GM20431 (cell line): ENCODE measurements around the gene KRTAP3-2.

Experiments used
- in situ Hi-C: fragments of 300-500 bp; cut with MseI, MboI; formaldehyde crosslinking; loops from one replicate; pipeline ENCODE4 v1.15.0; 2020; ENCODE audit warnings: low sequenced_read_pairs; ENCODE audit not compliant: unreplicated experiment

The KRTAP3-2 gene

DNA sequence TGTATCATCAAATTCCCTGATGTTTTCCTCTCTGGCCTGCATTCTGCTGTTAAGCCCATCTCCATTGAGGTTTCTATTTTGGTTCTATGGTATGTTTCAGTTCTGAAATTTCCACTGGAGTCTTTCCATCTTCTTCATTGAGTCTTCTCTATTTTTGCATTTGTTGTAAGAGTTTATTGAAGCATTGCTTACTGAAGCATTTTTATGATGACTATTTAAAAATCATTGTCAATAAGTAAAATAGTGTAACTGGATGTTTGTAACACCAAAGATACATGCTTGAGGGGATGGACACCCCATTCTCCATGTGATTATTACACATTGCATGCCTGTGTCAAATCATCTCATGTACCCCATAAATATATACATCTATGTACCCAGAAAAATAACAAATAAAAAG, 24.2 kb downstream of the KRTAP3-2 start:
- in situ Hi-C loops: no loop called here

GRCh38 chr17:40974366-40974765, 25.3 kb downstream of the KRTAP3-2 start:
- in situ Hi-C loops: no loop called here

DNA sequence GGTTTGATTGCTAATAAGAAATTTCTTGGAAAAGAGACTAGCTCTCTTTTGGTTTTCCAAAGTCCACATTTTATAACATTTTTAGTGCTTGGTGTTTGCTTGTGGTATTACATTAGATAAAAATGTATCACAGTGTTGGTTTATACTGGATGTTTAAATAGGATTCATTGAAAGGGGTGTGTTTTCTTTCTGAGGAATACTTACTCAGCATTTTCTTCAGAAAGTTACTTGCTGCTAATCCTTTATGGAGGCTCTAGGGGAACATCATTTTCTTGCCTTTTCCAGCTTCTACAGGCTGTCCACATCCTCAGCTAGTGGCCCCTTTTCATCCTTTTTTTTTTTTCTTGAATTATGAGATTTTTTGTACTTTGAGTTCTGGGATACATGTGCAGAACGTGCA, 32.1 kb downstream of the KRTAP3-2 start:
- in situ Hi-C loops: no loop called here

DNA sequence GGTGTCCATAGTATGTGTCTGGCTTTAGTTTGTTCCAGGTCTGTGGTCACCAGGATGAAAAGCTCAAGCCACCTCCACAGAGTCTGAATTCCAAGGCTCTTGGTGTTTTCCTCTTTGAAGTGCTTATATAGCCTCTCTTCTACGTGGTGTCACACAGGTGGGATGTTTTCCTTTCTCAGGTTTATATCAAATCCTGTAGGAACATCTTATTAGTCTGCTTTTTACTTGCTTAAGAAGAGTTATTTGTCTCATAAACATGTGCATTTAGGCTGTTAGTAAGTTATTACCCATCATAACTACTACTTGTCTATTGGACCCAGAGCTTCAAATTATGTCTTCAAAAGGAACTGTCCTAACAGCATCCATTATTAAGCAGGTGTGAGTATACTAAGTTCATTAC, 32.9 kb downstream of the KRTAP3-2 start, which contains the start of gene KRT39:
Gene KRT39, minus strand, starts transcription at position 101 of the 400 bp plus-strand sequence. Its CDS starts 92 bp downstream, at position 9.
- in situ Hi-C loops: no loop called here

DNA sequence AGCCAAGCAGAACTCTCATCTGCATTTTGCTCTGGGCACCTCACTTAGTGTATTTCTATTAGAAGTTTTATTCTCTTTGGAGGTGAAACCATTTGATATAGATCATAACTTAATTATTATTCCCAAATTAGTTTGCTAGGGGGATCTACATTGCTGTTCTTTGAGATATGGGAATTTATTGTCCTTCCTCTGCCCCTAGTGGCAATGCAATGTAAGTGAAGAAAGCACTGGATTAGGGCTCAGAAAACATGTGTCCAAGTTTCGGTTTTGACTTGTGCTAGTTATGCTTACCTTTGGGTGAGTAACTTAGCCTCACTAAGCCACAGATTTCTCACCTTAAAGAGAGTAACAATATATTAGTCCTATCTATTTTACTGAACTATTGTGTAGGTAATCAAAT, 35.9 kb downstream of the KRTAP3-2 start:
- in situ Hi-C loops: no loop called here

DNA sequence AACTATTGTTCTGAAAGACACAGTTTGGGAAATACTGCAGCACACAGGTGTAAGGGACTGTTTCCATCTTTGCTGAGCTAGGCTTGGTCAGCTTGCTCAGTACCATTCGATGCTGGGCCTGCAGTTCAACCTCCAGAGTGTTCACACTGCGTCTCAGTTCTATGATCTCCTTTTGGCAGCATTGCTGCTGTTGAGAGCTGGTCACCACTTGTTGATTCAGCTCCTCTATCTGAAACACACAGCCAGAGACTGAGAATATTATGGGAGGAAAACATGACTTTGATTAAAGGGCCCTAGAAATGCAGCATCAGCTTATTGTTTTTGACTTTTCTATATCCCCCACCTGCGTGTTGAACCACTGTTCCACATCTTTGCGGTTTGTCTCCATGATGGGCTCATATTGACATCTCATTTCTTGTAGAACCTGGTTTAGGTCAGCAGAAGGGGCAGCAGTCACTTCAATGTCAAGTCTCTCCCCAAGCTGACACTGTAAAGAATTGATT, 37.6 kb downstream of the KRTAP3-2 start:
- in situ Hi-C loops: no loop called here

DNA sequence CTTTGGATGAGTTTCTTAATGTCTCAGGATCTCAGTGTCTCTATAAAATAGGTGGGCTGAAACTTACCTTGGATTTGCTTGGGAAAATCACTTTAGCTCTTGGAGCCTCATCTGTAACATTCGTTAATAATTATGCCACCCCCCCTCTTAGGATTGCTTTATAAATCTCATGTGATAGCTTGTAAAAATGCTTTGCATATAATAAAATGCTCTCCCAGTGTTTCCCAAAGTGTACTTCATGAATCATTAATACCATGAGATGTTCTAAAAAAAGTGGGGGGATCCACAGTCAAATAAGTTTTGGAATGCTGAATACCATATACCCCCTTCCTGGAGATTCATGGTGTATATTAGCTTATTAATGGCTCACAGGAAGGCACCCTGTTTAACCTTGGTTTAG, 38.1 kb downstream of the KRTAP3-2 start:
- in situ Hi-C loops: no loop called here

GRCh38 chr17:40960144-40960543, 39.6 kb downstream of the KRTAP3-2 start:
- in situ Hi-C loops: no loop called here

GRCh38 chr17:40958086-40958953, 41.4 kb downstream of the KRTAP3-2 start:
- in situ Hi-C loops: no loop called here

GRCh38 chr17:40956401-40957254, 43.1 kb downstream of the KRTAP3-2 start:
- in situ Hi-C loops: no loop called here

DNA sequence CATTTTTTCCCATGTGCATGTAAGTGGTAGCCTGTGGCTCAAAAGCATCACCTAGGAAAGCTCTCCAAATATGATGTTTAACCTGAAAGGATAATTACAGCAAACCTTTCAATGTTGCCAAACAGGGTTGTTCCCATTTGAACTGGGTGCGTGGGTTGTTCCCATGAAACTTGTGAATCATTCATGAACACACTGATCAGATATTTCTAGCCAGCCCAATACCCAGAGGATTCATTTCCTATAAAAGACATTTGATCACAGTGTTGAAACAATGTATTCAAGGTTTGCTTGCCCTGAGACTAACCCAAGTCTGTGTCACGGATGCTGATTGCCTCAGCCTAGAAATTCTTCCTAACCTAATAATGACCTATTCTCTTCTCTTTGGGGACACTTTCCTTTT, 45.8 kb downstream of the KRTAP3-2 start:
- in situ Hi-C loops: no loop called here

DNA sequence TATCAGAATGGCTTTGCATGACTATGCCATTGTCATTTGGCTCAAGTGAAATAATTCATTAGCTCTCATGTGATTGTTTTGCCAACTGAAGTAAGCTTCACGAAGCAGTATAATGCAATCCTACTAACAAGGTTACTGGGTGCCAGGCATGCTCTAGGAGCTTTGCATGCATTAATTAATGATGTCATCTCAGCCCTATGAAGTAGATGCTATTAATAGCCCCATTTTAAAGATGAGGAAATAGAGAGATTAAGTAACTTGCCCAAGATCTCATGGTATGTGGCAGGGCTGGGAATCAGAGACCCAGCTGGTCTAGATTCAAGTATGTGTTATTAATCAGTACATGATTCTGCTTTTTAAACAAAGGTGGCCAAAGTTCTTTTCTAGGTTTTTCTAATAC, 47.0 kb downstream of the KRTAP3-2 start:
- in situ Hi-C loops: no loop called here

DNA sequence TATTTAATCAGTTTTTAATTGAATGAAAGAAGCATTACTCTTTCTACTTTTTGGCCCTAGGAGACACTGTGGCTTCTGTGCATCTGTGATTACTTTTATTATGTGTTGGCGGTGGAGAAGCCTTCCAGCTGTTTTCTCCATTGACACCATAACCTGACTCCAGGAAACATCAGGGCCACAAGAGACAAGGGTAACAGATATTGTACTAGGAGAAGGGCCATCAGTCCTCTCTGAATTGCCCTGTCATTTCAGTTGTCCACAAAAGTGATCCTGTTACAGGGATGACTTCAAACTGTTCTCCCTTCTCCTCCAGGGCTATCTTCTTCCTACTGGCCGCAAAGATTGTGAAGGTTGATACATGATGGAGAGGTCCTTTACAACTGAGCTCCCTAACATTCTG, 47.6 kb downstream of the KRTAP3-2 start:
- in situ Hi-C loops: no loop called here

GRCh38 chr17:40951011-40951622, 48.6 kb downstream of the KRTAP3-2 start:
- in situ Hi-C loops: no loop called here

GRCh38 chr17:40950176-40950575, 49.5 kb downstream of the KRTAP3-2 start:
- in situ Hi-C loops: no loop called here

DNA sequence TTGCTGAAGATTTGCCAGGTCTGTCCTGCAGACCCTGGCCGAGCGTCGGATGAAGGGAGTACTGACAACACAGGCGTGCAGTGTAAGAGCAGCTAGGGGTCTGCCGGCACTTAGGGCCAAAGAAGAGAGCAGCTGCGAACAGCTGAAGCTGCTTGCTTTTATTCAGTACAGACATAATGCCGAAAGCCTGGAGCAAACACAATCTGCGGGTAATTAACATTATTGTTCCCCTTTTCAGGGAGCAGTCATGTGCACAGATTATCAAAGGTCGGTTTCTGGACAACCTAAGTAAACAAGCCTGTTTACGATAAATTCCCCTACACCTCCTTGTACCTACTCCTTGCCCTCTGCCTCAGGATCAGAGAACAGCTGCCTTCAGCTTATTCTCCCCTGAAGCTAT, 50.3 kb downstream of the KRTAP3-2 start:
- in situ Hi-C loops: no loop called here
